ENCODE data around the gene LMX1B. TPM values are rescaled to one million over a fixed set of nuclear protein-coding genes. Genes with fewer than 3 reads are reported as not detected.
"Not testable (repeated sequence)": the region's sequence is repeated elsewhere in the genome, so short reads cannot be mapped to it uniquely, and the experiment has no call there.

LMX1B gene
- total RNA-seq, 1 donor from 2014 or later: 0.21 TPM

DNA sequence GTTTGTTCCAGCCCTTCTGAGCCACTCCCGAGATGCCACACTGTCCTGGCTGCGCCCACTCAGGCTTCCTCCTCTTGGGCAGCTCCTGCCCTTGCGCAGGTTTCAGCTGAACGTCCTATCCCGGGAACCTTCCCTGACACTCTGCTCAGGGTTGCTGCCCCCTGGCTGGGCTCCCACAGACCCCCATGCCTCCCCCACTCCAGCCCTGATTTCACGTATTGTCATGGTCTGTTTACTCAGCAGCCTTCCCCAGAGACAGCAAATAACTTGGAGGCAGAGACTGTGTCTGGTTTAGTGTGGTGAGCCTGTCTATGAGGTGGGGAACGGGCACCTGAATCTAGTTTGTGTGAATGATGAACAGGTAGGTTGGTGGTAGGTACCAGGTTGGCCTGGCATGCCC lies 40.4 kb downstream of the LMX1B start:
- Histone ChIP-seq H3K36me3 (no peaks in the 10 kb centered on the region), H3K27ac (no peak overlapping the region), H3K9me3 (no peaks in the 10 kb centered on the region), H3K4me3 (no peak overlapping the region), H3K27me3 (ENCODE audit: low read depth) (peaks cover 59% of the 10 kb centered on the region), H3K4me1 (no peaks in the 10 kb centered on the region)
- TF ChIP-seq, protein P1, sequence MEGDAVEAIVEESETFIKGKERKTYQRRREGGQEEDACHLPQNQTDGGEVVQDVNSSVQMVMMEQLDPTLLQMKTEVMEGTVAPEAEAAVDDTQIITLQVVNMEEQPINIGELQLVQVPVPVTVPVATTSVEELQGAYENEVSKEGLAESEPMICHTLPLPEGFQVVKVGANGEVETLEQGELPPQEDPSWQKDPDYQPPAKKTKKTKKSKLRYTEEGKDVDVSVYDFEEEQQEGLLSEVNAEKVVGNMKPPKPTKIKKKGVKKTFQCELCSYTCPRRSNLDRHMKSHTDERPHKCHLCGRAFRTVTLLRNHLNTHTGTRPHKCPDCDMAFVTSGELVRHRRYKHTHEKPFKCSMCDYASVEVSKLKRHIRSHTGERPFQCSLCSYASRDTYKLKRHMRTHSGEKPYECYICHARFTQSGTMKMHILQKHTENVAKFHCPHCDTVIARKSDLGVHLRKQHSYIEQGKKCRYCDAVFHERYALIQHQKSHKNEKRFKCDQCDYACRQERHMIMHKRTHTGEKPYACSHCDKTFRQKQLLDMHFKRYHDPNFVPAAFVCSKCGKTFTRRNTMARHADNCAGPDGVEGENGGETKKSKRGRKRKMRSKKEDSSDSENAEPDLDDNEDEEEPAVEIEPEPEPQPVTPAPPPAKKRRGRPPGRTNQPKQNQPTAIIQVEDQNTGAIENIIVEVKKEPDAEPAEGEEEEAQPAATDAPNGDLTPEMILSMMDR (IDR thresholded peaks at IDR 0.05): no peak
- ATAC-seq (no peak), DNase-seq (no peak)
- intact Hi-C loops (cut with DNase I): no loop called here

DNA sequence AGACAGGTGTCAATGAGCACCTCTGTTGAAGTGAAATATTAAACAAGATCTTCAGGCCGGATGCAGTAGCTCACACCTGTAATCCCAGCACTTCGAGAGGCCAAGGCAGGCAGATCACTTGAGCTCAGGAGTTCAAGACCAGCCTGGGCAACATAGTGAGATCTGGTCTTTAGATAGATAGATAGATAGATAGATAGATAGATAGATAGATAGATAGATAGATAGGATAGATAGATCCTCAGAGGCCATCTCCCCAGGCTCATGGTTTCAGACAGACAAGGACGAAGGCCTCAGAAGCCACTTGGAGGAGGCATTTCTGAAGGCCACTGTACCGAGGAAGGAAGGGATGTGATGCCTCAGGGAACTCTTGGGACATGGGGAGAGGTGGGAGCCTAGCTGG lies 42.5 kb downstream of the LMX1B start:
- H3K9me3 ChIP-seq; ATAC-seq; H3K4me3 ChIP-seq; DNase-seq; H3K36me3 ChIP-seq; intact Hi-C loops (cut with DNase I); H3K27ac ChIP-seq; H3K4me1 ChIP-seq: not testable (repeated sequence)
- peaks cover 48% of the 10 kb centered on the region for H3K27me3 ChIP-seq (ENCODE audit: low read depth)

DNA sequence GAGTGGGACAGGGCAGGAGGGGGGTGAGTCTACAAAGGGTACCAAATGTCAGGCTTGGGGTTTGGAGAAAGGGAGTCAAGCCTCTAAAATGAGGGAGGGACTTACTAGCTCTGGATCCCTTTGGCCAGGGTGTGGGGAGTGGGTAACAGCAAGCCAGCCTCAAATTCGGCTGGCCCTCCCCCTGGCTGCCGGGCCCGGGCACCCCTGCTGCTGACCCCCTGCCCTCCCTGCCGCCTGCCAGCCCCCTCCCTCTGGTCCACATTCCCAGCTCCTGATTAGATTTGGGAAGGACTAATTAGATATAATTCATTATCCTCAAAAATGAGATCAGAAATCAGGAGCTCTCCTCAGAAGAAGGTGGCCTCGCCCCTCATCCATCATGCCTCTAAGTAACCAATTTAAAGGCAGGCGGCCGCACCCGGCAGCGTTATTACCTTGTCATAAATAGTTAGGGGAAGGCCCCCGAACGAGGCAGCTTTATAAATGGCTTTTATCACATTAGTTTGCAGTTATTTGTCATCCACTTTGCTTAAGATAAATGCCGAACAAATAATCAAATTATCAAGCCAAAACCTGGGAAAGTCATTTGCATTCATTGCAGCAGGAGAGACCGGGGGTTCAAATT lies 44.6 kb downstream of the LMX1B start:
- H3K27ac ChIP-seq: no peak overlapping the region
- ATAC-seq: no peak
- H3K4me3 ChIP-seq: no peak overlapping the region
- H3K9me3 ChIP-seq: no peaks in the 10 kb centered on the region
- H3K36me3 ChIP-seq: no peaks in the 10 kb centered on the region
- H3K4me1 ChIP-seq: no peaks in the 10 kb centered on the region
- H3K27me3 ChIP-seq (ENCODE audit: low read depth): peaks cover 47% of the 10 kb centered on the region
- intact Hi-C loops (cut with DNase I): no loop called here
- TF ChIP-seq, protein P1 (IDR thresholded peaks at IDR 0.05): no peak
- no peak for DNase-seq

DNA sequence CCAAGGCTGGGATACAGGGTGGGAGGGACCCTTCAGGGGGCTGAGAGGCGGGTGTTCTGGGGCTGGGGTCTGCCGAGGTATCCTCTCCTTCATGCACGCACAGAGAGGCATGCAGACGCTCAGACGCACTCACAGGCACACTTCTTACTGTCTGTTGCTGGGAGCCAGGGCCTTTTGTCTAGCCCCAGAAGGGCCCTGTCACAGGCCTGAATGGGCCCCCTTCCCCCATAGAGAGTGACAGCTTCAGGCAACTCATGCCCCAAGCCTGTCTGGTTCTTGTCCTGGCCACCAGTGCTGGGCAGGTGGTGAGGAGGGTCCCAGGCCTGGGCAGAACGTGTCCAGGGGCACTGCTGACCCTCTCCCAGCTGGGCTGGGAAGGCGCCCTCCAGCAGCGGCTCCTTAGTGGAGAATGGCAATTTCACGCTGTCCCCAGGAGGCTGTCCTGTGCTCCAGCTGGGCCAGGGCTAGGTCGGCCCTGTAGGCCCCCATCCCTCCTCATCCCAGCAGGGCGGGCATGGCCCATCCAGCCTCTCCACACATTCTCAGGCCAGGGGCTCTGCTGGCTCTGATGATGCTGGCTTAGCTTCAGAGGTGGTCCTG lies 45.3 kb downstream of the LMX1B start:
- H3K27ac ChIP-seq: no peak overlapping the region
- H3K27me3 ChIP-seq (ENCODE audit: low read depth): peaks cover 48% of the 10 kb centered on the region

DNA sequence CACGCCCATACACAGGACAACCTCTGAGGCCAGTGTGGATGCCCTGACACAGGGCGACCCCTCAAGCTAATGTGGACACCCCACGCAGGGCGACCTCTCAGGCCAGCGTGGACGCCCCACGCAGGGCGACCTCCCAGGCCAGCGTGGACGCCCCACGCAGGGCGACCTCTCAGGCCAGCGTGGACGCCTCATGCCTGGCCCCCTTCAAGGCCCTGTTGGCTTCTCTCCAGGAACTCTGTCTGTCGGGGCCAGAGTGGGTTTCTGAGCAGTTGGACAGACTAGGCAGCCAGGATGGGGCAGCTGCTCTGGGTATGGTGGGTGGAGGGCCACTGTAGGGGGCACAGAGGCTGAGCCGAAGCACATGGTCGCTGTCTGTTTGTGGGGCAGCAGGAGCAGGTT lies 47.4 kb downstream of the LMX1B start:
- H3K4me1 ChIP-seq: peaks cover 6% of the 10 kb centered on the region
- H3K9me3 ChIP-seq: no peaks in the 10 kb centered on the region
- H3K27me3 ChIP-seq (ENCODE audit: low read depth): peaks cover 47% of the 10 kb centered on the region
- no peak overlapping the region for H3K27ac ChIP-seq
- TF ChIP-seq, protein P1 (IDR thresholded peaks at IDR 0.05): no peak
- H3K4me3 ChIP-seq: no peak overlapping the region
- ATAC-seq (no peak), DNase-seq (no peak)
- intact Hi-C loops (cut with DNase I): no loop called here
- no peaks in the 10 kb centered on the region for H3K36me3 ChIP-seq

More for the DNA sequence above, 45.3 kb downstream of the LMX1B start:
- intact Hi-C loops (cut with DNase I): no loop called here
- DNase-seq: no peak
- H3K4me3 ChIP-seq: no peak overlapping the region
- peaks cover 6% of the 10 kb centered on the region for H3K4me1 ChIP-seq
- TF ChIP-seq, protein P1 (IDR thresholded peaks at IDR 0.05): no peak
- no peaks in the 10 kb centered on the region for H3K9me3 ChIP-seq
- H3K36me3 ChIP-seq: no peaks in the 10 kb centered on the region
- ATAC-seq: no peak

DNA sequence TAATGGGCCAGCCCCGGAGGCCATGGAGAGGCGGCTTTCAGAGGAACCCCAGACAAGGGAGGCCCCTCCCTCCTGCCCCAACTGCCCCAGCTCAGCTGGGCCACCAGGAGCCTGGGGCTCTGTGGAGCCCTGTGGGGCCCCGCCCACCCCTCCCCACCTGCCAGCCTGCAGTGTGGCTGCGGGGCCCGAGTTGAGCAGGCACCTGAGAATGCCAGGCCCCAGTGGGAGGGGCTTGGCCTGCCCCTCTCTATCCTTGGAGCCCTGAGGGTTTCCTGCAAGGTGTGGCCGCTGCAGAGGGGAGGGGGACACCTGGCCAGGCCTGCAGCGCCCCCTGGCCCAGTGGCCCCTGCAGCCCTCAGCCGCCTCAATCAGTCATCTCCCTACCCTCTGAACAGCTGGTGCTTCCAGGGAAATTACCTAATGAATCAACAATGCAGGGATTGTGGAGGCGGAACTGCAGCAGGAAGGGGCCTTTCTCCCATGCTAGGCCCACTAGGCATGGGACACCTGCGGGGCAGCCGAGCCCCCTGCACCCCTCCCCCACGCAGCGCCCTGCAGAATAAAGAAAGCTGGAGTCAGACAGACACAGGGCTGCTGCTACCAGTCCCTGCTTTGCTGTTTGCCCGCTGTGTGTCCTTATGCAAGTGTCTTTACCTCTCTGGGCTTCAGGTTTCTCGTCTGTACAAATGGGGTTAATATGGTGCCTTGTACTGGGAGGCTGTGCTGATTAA lies 48.0 kb downstream of the LMX1B start:
- Histone ChIP-seq H3K36me3 (no peaks in the 10 kb centered on the region), H3K4me3 (no peak overlapping the region), H3K27ac (no peak overlapping the region), H3K4me1 (peaks cover 6% of the 10 kb centered on the region), H3K27me3 (ENCODE audit: low read depth) (peaks cover 47% of the 10 kb centered on the region), H3K9me3 (no peaks in the 10 kb centered on the region)
- no peak for DNase-seq
- TF ChIP-seq, protein P1 (IDR thresholded peaks at IDR 0.05): no peak
- ATAC-seq: peak in 1 of 2 donors; percentile 5
- intact Hi-C loops (cut with DNase I): no loop called here
